GM18907 (cell line): ENCODE data around the gene TBC1D22A.

Experiments
- ATAC-seq: cut with Tn5 transposase; IDR thresholded peaks from one replicate; pipeline ENCODE4 v1.9.1; 2021; ENCODE audit warnings: mild to moderate bottlenecking, moderate library complexity; ENCODE audit not compliant: unreplicated experiment

Gene TBC1D22A

GRCh38 chr22:46947516-46948257 is 185.2 kb downstream of the TBC1D22A start:
- ATAC-seq: no peak

DNA sequence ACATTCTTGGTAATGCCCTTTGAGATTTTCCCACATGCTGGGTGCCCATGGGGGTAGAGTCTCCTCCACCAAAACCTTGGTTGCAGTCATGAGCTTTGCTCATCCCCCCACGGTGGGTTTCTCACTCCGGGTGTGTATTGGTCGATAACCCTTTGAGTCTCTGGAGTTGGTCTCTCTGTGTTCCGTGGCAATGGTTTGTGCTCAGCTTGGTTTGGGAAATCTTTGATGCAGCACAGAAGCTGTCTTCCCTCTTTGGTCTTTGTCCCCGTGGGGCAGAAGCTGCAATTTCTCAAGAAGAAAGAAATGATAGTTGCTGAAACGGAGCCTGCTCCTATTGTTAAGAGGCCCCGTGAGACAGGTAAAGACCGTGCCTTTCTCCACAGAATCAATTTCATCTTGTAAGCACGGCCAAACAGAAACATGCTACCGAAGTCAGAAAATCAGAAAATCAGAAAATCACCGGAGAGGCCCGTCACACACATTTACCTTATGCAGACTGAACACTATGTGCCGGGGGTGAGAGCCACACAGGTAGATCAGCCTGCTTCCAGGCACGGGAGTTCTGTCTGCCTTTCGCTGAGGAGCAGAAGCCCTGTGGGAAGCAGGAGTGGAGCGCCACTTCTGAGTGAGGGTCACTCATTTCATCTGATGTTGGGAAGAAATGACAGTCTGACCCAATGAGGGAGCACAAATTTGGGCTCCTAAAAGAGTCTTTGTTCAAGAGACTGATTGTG is 186.1 kb downstream of the TBC1D22A start:
- ATAC-seq: no peak

GRCh38 chr22:46951350-46951749 is 188.9 kb downstream of the TBC1D22A start:
- ATAC-seq: no peak

- no peak for ATAC-seq
These were observed 189.5 kb downstream of the TBC1D22A start for GRCh38 chr22:46951973-46952372.

DNA sequence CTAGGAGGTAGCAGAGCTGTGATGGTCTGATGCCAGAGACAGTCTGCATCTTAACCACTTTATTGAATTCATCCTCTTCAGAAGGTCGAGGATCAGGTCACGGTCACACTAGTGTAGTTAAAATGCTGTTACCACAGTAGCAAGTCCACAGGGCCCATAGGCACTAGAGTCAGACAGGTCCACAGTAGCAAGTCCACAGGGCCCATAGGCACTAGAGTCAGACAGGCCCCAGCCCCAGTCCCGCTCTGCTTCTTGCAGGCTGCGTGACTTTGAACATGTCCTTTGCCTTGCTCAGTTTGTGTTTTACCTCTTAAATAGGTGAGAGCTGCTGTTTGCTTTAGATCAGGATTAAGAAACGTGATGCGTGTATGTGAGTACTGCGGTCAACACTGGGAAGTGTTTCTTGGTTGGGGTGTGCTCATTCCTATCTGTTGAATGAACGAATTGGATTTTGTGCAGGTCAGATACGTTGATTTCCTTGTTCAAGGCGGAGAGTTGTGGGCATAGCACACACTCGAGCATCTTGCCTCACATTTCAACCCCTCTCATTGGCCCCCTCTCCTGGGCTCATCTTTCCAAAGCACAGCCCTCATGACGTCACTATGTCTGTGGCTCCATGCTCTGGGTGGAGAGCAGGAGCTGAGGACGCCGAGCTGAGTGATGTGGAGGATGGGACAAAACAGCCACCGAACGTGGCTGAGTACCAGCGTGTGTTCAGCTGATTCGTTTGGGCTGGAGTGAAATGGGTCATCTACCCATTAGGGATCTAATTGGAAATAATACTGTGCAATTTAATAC is 191.7 kb downstream of the TBC1D22A start:
- no peak for ATAC-seq

DNA sequence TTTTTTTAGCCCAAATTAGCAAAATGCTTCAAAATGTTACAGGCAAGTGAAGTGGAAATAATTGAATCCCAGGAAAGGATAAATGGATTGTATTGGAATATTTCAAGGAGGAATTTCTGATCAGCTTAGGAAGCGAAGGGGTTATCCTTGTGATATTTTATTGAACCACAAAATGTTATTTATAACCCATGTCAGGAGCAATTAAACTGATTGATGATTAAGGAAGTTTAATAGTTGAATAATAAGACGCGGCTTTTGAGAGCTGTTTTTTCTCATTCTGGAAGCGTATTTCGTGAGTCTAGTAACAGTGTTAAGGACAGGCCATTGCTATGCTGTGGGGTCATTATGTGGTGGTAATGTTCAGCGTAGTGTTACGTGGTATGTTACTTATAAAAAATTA is 192.3 kb downstream of the TBC1D22A start:
- ATAC-seq: no peak

- ATAC-seq: no peak
These were observed 194.2 kb downstream of the TBC1D22A start for GRCh38 chr22:46956498-46957215.

GRCh38 chr22:46957521-46957920 is 195.1 kb downstream of the TBC1D22A start:
- no peak for ATAC-seq

GRCh38 chr22:46958191-46958590 is 195.7 kb downstream of the TBC1D22A start:
- ATAC-seq: no peak

GRCh38 chr22:46958658-46959057 is 196.2 kb downstream of the TBC1D22A start:
- no peak for ATAC-seq

- no peak for ATAC-seq
These were observed 196.9 kb downstream of the TBC1D22A start for GRCh38 chr22:46959369-46959768.

- ATAC-seq: no peak
These were observed 199.3 kb downstream of the TBC1D22A start for GRCh38 chr22:46961591-46962295.

- no peak for ATAC-seq
These were observed 200.0 kb downstream of the TBC1D22A start for GRCh38 chr22:46962406-46962805.

DNA sequence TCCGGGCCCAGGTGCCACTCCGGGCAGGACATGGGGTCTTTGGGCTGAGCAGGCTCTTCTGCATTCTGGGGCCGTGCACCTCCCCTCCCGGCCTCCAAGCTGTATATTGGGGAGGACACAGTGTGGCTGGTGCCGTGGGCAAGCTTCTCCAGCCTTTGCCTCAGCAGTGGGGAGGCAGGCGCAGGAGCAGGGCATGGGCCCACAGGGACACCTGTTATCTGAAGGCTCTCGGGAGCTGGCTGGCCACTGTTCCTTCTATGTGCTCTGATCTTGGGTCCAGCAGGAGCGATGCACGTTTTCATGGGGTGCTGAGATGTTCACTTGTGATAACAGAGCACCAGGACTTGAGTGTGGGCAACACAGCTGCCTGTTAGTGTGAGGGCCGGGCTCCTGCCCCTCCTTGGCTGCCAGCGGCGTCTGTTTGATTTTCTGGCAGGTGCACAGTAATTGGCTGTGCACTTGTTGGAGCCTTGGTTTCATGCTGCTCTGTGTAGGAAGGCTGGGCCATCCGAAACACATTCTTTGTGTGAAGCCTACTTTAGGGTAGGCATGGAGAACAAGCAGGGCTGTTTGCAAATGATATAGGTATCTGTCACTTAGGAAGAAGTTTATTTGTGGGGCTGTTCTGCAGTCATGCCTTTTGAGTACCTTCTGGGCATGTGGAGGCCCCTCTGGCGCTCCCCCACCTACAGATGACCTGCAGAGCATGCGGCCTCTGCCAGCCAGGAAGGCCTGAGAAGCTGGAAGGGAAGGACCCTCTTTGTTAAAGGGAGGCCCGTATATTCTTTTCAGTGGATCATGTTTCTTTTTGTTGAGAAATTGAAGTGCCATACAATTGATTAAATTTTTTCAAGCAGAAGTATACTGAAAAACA is 201.5 kb downstream of the TBC1D22A start:
- no peak for ATAC-seq

- ATAC-seq: no peak
These were observed 202.5 kb downstream of the TBC1D22A start for GRCh38 chr22:46964773-46965550.

- no peak for ATAC-seq
These were observed 203.4 kb downstream of the TBC1D22A start for GRCh38 chr22:46965555-46966494.

DNA sequence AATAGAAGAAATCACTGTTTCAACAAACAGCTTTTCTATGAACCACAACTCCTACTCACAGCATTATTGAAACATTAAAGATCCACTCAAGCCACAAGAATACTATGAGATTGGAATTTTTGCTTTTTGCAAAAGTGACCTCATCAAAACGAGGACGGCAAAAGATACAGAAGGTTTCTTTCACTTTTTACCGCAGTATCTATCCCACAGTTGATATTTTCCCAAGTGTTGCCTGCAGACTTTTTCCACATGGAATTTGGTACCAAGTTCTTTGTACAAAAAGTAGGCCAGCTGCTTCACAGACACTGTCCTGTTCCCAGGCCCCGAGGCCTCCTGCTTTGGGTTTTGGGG is 204.0 kb downstream of the TBC1D22A start:
- no peak for ATAC-seq

DNA sequence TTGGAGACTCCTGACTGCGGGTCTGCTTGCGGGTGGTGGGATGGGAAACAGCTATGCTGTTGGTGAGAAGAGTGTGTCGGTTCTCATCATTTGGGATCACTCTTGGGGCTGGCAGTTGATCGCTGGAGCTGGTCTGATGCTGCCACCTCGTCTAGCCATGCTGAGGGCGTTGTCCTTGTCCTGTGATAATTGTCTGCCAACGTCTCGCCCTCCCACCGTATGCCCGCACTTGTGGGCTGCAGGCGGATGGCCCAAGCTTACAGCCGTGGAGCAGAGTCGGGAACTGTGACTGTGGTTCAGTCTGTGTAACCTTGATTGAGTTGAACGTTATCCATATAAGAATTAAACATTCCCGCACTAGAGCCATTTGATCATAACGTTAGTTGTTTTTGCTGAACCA is 204.4 kb downstream of the TBC1D22A start:
- ATAC-seq: no peak
